Raji (cell line): ENCODE results near the gene MDFIC.

Experiments used
- POLR2A ChIP-seq: IDR thresholded peaks from 2 replicates; pipeline ENCODE4 v1.6.1; 2011; ENCODE audit warnings: low read depth, low read length, control low read depth; ENCODE audit not compliant: insufficient read depth

MDFIC gene

GRCh38 chr7:115019882-115020605, 98.2 kb downstream of the MDFIC start:
- TF ChIP-seq POLR2A: no peak

GRCh38 chr7:115023219-115023618, 101.3 kb downstream of the MDFIC start:
- no peak for TF ChIP-seq POLR2A

- TF ChIP-seq POLR2A: no peak
Observed at GRCh38 chr7:115024276-115024675, 102.4 kb downstream of the MDFIC start.

GRCh38 chr7:115032715-115033703, 111.1 kb downstream of the MDFIC start:
- no peak for TF ChIP-seq POLR2A

DNA sequence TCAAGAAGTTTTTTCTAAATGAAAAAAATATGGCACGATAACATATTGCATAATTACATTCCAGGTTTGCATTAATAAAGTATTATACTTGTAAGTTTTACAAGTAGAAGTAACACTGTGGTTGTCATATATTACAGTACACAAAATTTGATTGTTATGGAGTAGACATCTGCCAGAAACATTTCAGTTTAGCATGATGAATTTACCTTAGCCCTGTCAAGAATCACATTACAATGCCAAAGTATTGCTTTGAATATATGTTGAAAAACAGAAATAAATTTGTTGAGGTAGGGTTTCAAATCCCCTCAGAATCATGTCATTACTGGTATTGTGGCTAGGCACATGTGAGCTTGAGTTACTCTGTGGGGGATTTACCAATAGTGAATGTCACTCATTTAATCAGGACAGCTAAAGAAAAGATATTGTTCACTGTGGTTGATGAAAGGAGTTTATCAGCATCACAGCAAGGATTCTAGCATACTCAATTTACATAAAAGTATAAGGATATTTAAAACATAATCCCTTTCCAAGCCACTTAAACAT, 112.1 kb downstream of the MDFIC start:
- no peak for TF ChIP-seq POLR2A

DNA sequence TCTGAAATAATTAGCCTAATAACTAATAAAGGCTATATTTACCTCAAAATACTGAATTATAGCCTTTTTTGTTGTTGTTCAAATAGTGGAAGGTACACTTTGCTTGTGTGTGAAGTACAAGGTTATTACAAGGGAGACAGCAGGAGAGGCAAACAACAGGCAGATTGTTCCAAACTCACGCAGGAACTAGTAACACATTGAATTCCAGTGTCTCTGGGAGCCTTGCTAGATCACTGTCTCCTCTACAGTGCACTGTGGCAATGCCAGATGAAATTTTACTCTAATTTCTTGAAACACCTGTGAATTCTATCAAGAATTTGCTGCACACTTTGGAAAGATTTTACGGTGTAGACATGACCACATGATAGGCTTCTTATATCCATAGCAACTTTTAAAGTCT, 112.6 kb downstream of the MDFIC start:
- no peak for TF ChIP-seq POLR2A

GRCh38 chr7:115037128-115037802, 115.4 kb downstream of the MDFIC start:
- no peak for TF ChIP-seq POLR2A

DNA sequence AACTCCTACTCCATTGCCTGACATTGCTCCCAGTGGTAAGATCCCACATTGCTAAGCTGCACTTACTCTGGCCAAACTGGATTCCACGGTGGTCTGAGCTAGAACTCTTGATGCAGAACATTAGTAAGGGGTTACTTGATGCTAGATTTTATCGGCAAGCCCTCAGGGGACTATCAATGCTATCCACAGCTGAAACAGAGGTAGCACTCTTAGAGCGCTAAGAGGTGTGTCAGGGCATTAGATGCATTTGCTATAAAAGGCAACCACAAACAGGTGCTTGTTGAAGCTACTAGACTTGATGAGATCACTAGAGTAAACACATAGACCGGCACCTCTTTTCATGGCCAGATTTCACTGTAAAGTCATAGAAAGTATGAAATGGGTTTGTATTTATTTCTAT, 116.3 kb downstream of the MDFIC start:
- no peak for TF ChIP-seq POLR2A

DNA sequence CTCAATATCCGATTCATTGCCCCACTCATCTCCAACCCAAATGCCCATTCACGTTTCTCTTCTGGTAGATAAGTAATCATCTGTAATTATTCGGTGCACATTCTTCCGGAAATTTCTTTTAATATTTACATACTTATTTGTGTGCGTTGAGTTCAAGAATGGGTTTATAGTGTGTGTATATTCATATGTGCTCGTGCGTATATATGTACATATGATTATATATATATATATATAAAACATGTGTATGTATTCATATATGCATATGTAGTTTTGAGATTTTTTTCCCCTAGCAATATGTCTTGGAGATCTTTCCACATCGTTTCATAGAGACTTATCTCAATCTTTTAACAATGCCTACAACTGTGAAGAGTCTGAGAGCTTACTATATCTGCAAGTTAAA, 118.2 kb downstream of the MDFIC start:
- TF ChIP-seq POLR2A: no peak

- no peak for TF ChIP-seq POLR2A
Observed at GRCh38 chr7:115040495-115040894, 118.6 kb downstream of the MDFIC start.

GRCh38 chr7:115042596-115042995, 120.7 kb downstream of the MDFIC start:
- TF ChIP-seq POLR2A: no peak

- TF ChIP-seq POLR2A: no peak
Observed at GRCh38 chr7:115043605-115044004, 121.7 kb downstream of the MDFIC start.

DNA sequence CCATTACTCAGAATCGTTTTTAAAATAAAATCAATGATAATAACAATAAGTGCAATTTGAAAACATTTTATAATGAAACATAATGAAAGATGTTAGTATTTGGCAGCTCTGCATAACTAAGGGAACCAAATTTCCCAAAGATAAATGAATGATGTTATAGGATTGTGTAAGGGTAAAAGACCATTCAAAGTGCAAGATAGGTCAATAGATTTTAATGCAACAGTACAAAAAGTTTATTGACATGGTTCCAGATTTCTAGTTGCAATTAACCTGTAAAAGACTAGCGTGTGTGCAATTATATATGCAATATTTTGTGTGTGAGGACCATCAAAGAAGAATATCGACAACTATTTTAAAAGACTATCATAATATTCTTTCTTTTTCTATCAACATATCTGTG, 122.3 kb downstream of the MDFIC start:
- TF ChIP-seq POLR2A: no peak

DNA sequence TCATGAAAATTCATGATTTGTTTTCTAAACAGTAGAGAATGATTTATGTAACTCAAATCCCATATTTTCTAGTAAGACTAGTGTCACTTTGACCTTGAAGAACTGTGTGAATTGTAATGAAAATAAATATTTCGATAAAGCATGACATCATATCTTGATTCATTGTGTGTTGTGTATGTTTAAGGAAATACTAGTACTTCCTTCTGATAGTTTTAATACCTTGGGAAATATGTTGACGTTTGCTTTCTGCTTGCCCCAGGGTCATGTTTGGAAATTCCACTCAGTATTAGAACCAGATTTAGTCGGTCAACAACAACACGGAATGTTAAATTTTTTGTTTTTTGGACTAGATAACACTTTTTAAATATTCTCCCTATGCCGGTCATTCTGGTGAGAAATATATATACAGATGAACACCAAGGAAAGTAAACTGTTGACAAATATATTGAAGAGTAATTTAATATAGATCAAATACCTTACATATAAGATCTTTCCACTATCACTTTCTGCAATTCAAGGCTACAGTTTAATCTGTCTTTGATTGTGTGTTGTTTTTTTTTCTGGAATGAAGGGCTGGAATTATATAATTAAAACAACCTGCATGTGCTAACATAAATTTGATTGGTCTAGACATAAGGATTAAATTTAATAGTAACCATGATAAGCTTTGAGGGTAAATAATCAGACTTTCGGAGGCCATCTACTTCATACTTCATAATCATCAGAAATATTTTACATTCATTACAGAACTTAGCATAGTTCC, 126.2 kb downstream of the MDFIC start:
- TF ChIP-seq POLR2A: no peak
